Liver (tissue), 9 donors: ENCODE measurements around the gene KDM2B. TPM values are rescaled to one million over a fixed set of nuclear protein-coding genes. Genes with fewer than 3 reads are reported as not detected.
A peak's percentile ranks its signal among the peaks of the same experiment; 100 is the strongest.

Experiments used
- DNase-seq: peaks from one replicate; pipeline ENCODE4 v3.0.0-alpha.2; 2017; ENCODE audit warnings: low spot score
- H3K27ac ChIP-seq, 2 donors: one replicate each; pipeline ENCODE4 v1.7.0; 2013; ENCODE audit warnings: inconsistent platforms in 2 of 2, low read length in 2 of 2, control low read depth in 1 of 2, low read depth in 1 of 2, mild to moderate bottlenecking in 1 of 2
- H3K27me3 ChIP-seq, 4 donors: one replicate each; pipeline versions ENCODE4 v1.6.1 to v1.7.0; 2013; ENCODE audit warnings: low read length in 3 of 4, inconsistent platforms in 1 of 4, mild to moderate bottlenecking in 1 of 4, moderate library complexity in 1 of 4; ENCODE audit not compliant: control insufficient read depth in 4 of 4, insufficient read depth in 4 of 4
- H3K36me3 ChIP-seq, 4 donors: one replicate each; pipeline versions ENCODE4 v1.6.1 to v1.7.0; 2013; ENCODE audit warnings: low read length in 3 of 4, mild to moderate bottlenecking in 3 of 4, low read depth in 1 of 4, moderate library complexity in 1 of 4; ENCODE audit not compliant: control insufficient read depth in 4 of 4, insufficient read depth in 3 of 4
- H3K4me1 ChIP-seq, 4 donors: one replicate each; pipeline versions ENCODE4 v1.6.1 to v1.7.0; 2013; ENCODE audit warnings: low read length in 3 of 4, mild to moderate bottlenecking in 3 of 4, moderate library complexity in 1 of 4; ENCODE audit not compliant: control insufficient read depth in 4 of 4, insufficient read depth in 4 of 4
- H3K4me3 ChIP-seq, 3 donors: one replicate each; pipeline versions ENCODE4 v1.6.1 to v1.7.0; 2013; ENCODE audit warnings: low read length in 3 of 3, control low read depth in 1 of 3, low read depth in 1 of 3, mild to moderate bottlenecking in 1 of 3
- H3K9ac ChIP-seq, 2 donors: one replicate each; pipeline ENCODE4 v1.7.0; 2013; ENCODE audit warnings: low read length in 2 of 2, mild to moderate bottlenecking in 2 of 2, moderate library complexity in 2 of 2, control low read depth in 1 of 2, low read depth in 1 of 2
- H3K9me3 ChIP-seq, 4 donors: one replicate each; pipeline versions ENCODE4 v1.6.1 to v1.7.0; 2013; ENCODE audit warnings: low read length in 3 of 4; ENCODE audit not compliant: control insufficient read depth in 4 of 4
- EGR1 ChIP-seq, 2 donors: IDR thresholded peaks; 2 replicates each; pipeline ENCODE4 v1.6.1; 2016 to 2018; ENCODE audit warnings: antibody characterized with exemption in 2 of 2, low read depth in 2 of 2
- FOXA1 ChIP-seq: IDR thresholded peaks from 2 replicates; pipeline ENCODE4 v1.6.1; 2016; ENCODE audit warnings: antibody characterized with exemption
- FOXA2 ChIP-seq: IDR thresholded peaks from 2 replicates; pipeline ENCODE4 v1.6.1; 2016; ENCODE audit warnings: antibody characterized with exemption
- GABPA ChIP-seq, 2 donors: IDR thresholded peaks in 1 of 2; conservative IDR thresholded peaks in 1 of 2; 2 replicates each; pipeline ENCODE4 v1.6.1; 2016; ENCODE audit warnings: antibody characterized with exemption in 2 of 2, mild to moderate bottlenecking in 1 of 2, moderate library complexity in 1 of 2
- HNF4A ChIP-seq, 2 donors: conservative IDR thresholded peaks; 2 replicates each; pipeline ENCODE4 v1.6.1; 2016; ENCODE audit warnings: antibody characterized with exemption in 2 of 2, mild to moderate bottlenecking in 2 of 2
- HNF4G ChIP-seq: IDR thresholded peaks from 2 replicates; pipeline ENCODE4 v1.6.1; 2016; ENCODE audit warnings: antibody characterized with exemption
- NR2F2 ChIP-seq: IDR thresholded peaks from 2 replicates; pipeline ENCODE4 v1.6.1; 2016; ENCODE audit warnings: antibody characterized with exemption
- RAD21 ChIP-seq, 2 donors: IDR thresholded peaks; 2 replicates each; pipeline ENCODE4 v1.6.1; 2016; ENCODE audit warnings: antibody characterized with exemption in 2 of 2, mild to moderate bottlenecking in 2 of 2
- RXRA ChIP-seq, 2 donors: IDR thresholded peaks; 2 replicates each; pipeline ENCODE4 v1.6.1; 2017 to 2018; ENCODE audit warnings: antibody characterized with exemption in 2 of 2, mild to moderate bottlenecking in 1 of 2
- SP1 ChIP-seq: IDR thresholded peaks from 2 replicates; pipeline ENCODE4 v1.6.1; 2018; ENCODE audit warnings: antibody characterized with exemption, mild to moderate bottlenecking
- TAF1 ChIP-seq: conservative IDR thresholded peaks from 2 replicates; pipeline ENCODE4 v1.6.1; 2016; ENCODE audit warnings: antibody characterized with exemption, mild to moderate bottlenecking
- YY1 ChIP-seq: IDR thresholded peaks from 2 replicates; pipeline ENCODE4 v1.6.1; 2016; ENCODE audit warnings: antibody characterized with exemption, mild to moderate bottlenecking
- WGBS: extraction: QIAGEN DNeasy Blood & Tissue Kit; methylation state at CpG from one replicate; pipeline ENCODE4 v1.1.7; 2013; 5-methylcytosine and 5-hydroxymethylcytosine counted together
- polyA plus RNA-seq, 2 donors: library from polyadenylated mRNA; stranded (reverse) in 1 of 2; unstranded in 1 of 2; fragments of 200-250 nt in 1 of 2; fragments of >200 nt in 1 of 2; fragmentation: Nextera tagmentation in 1 of 2; extraction: Ambion mirVana in 1 of 2; gene quantifications; one replicate each; pipeline versions ENCODE4 v1.2.1 to v1.2.3, GENCODE V29; 2013 to 2015
- total RNA-seq, 2 donors: library from RNA; depleted of rRNA; stranded (reverse); fragments of >200 nt; gene quantifications; one replicate each; pipeline ENCODE4 v1.2.3, GENCODE V29; 2014
- TF ChIP-seq, protein P1 (sequence below): IDR thresholded peaks from 2 replicates; pipeline ENCODE4 v1.6.1; 2016; ENCODE audit warnings: antibody characterized with exemption, mild to moderate bottlenecking
- TF ChIP-seq, protein P2 (sequence below): IDR thresholded peaks from 2 replicates; pipeline ENCODE4 v1.6.1; 2016; ENCODE audit warnings: antibody characterized with exemption
- TF ChIP-seq, protein P3 (sequence below): fragments of 150-350 bp; IDR thresholded peaks from 2 replicates; pipeline ENCODE4 v1.5.1; 2017; ENCODE audit warnings: improper control_type of control experiment, low read depth, low read length; ENCODE audit not compliant: missing input control
- TF ChIP-seq, protein P4 (sequence below): IDR thresholded peaks from 2 replicates; pipeline ENCODE4 v1.6.1; 2016; ENCODE audit warnings: antibody characterized with exemption
- donor health status: healthy.
- donor health status: healthy.
- donor health status: healthy.
- donor health status: healthy.
- donor health status: healthy.

The KDM2B gene
- total and polyA plus RNA-seq, 4 donors = 7.0 to 34.2 (median 10.6) TPM

DNA sequence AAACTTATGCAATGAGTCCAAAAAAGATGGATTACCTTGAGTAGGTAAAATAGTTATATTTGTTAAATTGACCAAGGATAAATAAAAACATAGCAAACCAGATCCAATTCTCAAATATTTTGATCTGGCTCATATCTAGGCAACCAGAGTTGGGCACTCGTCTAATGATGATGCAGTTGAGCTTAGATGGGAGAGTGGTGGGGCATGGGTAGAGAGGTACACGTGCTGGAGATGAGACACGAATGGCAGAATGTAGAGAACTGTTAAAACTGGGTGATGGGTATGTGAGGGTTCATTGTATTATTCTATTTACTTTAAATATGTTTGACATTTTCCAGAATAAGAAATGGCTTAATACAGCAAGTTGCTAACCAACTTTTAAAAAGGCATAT is 188.5 kb downstream of the KDM2B start:
- H3K9me3 ChIP-seq = no peaks in the 10 kb centered on the region
- no peak overlapping the region for H3K4me3 ChIP-seq
- peaks cover 0 to 5% (median 0%) of the 10 kb centered on the region in 4 donors for H3K4me1 ChIP-seq
- peak overlapping the region in 1 of 2 donors; percentile 8 for H3K27ac ChIP-seq
- H3K27me3 ChIP-seq = no peaks in the 10 kb centered on the region
- TF ChIP-seq YY1 = no peak
- no peak for TF ChIP-seq FOXA1
- no peak for TF ChIP-seq TAF1
- TF ChIP-seq, protein P1, sequence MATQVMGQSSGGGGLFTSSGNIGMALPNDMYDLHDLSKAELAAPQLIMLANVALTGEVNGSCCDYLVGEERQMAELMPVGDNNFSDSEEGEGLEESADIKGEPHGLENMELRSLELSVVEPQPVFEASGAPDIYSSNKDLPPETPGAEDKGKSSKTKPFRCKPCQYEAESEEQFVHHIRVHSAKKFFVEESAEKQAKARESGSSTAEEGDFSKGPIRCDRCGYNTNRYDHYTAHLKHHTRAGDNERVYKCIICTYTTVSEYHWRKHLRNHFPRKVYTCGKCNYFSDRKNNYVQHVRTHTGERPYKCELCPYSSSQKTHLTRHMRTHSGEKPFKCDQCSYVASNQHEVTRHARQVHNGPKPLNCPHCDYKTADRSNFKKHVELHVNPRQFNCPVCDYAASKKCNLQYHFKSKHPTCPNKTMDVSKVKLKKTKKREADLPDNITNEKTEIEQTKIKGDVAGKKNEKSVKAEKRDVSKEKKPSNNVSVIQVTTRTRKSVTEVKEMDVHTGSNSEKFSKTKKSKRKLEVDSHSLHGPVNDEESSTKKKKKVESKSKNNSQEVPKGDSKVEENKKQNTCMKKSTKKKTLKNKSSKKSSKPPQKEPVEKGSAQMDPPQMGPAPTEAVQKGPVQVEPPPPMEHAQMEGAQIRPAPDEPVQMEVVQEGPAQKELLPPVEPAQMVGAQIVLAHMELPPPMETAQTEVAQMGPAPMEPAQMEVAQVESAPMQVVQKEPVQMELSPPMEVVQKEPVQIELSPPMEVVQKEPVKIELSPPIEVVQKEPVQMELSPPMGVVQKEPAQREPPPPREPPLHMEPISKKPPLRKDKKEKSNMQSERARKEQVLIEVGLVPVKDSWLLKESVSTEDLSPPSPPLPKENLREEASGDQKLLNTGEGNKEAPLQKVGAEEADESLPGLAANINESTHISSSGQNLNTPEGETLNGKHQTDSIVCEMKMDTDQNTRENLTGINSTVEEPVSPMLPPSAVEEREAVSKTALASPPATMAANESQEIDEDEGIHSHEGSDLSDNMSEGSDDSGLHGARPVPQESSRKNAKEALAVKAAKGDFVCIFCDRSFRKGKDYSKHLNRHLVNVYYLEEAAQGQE = no peak
- no peak for TF ChIP-seq RAD21 (IDR thresholded peaks at IDR 0.05)
- TF ChIP-seq HNF4G = no peak
- TF ChIP-seq, protein P2, sequence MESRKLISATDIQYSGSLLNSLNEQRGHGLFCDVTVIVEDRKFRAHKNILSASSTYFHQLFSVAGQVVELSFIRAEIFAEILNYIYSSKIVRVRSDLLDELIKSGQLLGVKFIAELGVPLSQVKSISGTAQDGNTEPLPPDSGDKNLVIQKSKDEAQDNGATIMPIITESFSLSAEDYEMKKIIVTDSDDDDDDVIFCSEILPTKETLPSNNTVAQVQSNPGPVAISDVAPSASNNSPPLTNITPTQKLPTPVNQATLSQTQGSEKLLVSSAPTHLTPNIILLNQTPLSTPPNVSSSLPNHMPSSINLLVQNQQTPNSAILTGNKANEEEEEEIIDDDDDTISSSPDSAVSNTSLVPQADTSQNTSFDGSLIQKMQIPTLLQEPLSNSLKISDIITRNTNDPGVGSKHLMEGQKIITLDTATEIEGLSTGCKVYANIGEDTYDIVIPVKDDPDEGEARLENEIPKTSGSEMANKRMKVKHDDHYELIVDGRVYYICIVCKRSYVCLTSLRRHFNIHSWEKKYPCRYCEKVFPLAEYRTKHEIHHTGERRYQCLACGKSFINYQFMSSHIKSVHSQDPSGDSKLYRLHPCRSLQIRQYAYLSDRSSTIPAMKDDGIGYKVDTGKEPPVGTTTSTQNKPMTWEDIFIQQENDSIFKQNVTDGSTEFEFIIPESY = no peak
- TF ChIP-seq, protein P3, sequence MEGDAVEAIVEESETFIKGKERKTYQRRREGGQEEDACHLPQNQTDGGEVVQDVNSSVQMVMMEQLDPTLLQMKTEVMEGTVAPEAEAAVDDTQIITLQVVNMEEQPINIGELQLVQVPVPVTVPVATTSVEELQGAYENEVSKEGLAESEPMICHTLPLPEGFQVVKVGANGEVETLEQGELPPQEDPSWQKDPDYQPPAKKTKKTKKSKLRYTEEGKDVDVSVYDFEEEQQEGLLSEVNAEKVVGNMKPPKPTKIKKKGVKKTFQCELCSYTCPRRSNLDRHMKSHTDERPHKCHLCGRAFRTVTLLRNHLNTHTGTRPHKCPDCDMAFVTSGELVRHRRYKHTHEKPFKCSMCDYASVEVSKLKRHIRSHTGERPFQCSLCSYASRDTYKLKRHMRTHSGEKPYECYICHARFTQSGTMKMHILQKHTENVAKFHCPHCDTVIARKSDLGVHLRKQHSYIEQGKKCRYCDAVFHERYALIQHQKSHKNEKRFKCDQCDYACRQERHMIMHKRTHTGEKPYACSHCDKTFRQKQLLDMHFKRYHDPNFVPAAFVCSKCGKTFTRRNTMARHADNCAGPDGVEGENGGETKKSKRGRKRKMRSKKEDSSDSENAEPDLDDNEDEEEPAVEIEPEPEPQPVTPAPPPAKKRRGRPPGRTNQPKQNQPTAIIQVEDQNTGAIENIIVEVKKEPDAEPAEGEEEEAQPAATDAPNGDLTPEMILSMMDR = no peak
- TF ChIP-seq HNF4A (conservative IDR thresholded peaks at IDR 0.05) = no peak
- TF ChIP-seq NR2F2 = no peak
- TF ChIP-seq, protein P4, sequence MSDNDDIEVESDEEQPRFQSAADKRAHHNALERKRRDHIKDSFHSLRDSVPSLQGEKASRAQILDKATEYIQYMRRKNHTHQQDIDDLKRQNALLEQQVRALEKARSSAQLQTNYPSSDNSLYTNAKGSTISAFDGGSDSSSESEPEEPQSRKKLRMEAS = no peak
- no peak for TF ChIP-seq FOXA2
- no peak for TF ChIP-seq SP1
- TF ChIP-seq GABPA (IDR thresholded peaks at IDR 0.05 in 1 of 2, conservative IDR thresholded peaks at IDR 0.05 in 1 of 2) = no peak
- no peak for TF ChIP-seq RXRA (IDR thresholded peaks at IDR 0.05)
- TF ChIP-seq EGR1 (IDR thresholded peaks at IDR 0.05; ENCODE audit: low read depth in 2 of 2) = no peak
- no peak overlapping the region for H3K9ac ChIP-seq
- 93% methylated on average over 3 of the region's 3 CpGs for WGBS
- no peaks in the 10 kb centered on the region for H3K36me3 ChIP-seq
- no peak for DNase-seq
